A172 (cell line): ENCODE results near the gene PPP2R5E. TPM values are rescaled to one million over a fixed set of nuclear protein-coding genes. Genes with fewer than 3 reads are reported as not detected.
"Not testable (repeated sequence)": the region's sequence is repeated elsewhere in the genome, so short reads cannot be mapped to it uniquely, and the experiment has no call there.

Experiments
- DNase-seq: peaks from one replicate; pipeline ENCODE4 v3.0.0-alpha.2; 2015; ENCODE audit warnings: low spot score
- total RNA-seq: library from RNA; depleted of rRNA; stranded (reverse); fragments of >200 nt; shearing (Covaris generic); gene quantifications from 2 replicates; pipeline ENCODE4 v1.2.3, GENCODE V29; 2014

PPP2R5E gene
- total RNA-seq, 1 experiment from 2014 or later = 12.6 TPM

GRCh38 chr14:63522511-63522910 lies 20.7 kb downstream of the PPP2R5E start:
- not testable (repeated sequence) for DNase-seq

DNA sequence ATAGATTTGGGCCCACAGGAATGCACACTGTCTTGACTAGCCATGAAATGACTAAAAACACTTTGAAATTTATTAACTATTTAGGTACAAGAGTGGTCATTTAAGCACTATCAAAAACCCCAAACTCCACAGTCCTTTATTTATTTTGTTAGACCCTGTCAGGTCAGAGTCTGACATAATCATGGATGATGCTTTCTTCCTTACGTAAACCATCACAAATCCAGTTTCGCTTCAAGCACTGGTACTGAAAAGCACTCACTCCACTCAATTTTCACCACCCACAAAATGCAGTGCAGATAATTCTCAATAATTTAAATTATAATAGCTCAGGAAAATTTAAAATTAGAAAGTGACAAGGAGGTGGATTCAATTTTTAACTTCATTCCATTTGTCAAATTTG lies 25.8 kb downstream of the PPP2R5E start:
- no peak for DNase-seq

DNA sequence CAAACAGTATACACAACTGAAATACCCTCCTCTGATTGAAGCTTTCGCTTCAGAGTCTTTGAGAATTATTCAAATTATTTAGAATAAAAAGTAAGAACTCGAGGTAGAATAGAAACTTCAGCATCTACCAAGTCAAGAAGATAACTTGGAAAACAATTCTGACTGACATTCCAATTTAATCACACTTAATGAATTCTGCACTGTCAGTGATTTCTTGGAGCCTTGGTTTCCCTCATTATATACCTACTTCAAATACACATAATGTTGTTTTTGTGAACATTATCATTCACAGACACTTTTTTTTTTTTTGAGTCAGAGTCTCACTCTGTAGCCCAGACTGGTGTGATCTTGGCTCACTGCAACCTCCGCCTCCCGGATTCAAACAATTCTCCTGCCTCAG lies 27.9 kb downstream of the PPP2R5E start:
- DNase-seq = no peak

DNA sequence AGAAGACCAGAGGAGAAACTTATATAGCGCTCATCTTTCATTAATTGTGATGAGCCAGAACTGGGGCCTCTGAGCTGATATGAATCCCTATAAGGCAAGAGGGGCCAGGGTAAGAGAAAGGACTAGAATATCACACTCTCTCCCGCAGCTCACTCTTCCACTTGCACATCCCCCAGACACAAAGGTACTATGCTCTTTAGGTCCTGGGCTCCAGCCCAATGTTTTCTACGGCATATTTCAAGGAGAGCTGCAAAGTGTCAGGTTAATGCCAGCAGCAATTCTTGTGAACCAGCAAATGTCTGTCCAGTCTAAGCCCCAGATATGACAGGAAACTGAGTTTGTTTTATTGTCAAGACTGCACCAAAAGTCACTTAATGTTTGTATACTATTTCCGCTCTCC lies 29.4 kb downstream of the PPP2R5E start:
- no peak for DNase-seq

GRCh38 chr14:63512861-63513260 lies 30.3 kb downstream of the PPP2R5E start:
- DNase-seq = no peak

GRCh38 chr14:63510538-63510937 lies 32.6 kb downstream of the PPP2R5E start:
- DNase-seq = no peak

DNA sequence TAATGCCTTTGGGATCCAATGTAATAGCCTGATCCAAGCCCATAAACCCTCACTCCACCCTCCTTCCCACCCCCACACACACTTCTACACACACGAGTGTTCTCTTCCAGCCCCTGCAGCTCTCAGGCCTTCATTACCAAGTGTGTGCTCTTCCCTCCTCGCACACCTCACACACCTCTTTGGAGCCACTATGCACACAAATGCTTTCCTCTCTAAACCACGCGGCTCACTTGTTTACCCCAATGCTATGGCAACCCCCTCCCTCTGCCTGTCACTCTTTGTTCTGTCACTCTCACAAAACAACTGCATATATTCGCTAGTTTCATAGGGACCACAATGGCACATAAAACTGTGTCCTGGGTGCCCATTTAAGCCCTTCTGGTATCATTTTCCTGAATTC lies 35.1 kb downstream of the PPP2R5E start:
- no peak for DNase-seq

DNA sequence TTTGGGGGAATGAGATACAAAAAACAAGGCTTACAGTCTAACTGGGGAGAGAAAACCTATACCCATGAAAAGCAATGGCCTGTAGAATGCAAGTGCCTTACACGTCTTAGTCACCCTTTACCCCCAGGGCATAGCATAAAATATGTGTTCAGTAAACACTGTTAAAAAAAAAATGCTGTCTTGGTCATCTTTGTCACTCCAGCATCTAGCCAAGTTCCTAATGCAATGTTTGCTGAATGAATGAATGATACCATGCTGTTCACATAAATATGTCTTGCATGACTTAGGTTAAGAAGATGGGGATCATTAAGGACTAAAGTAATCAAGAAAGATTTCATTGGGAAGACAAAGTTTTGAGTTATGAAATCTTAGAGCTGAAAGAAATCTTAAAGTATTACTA lies 38.5 kb downstream of the PPP2R5E start:
- DNase-seq = no peak

DNA sequence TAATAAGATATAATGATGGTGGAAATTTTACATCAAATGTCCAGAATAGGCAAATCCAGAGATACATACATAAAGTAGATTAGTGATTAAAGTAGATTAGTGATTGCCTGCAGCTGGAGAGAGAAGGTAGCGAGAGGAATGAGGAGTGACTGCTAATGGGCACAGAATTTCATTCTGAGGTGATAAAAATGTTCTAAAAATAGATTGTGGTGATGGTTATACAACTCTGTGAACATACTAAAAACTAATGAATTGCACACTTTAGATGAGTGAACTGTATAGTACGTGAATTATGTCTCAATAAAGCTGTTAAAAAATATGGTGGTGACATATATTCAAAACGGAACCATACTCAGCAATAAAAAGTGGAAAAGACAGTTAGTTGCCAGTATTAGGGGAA lies 41.7 kb downstream of the PPP2R5E start:
- DNase-seq = no peak

DNA sequence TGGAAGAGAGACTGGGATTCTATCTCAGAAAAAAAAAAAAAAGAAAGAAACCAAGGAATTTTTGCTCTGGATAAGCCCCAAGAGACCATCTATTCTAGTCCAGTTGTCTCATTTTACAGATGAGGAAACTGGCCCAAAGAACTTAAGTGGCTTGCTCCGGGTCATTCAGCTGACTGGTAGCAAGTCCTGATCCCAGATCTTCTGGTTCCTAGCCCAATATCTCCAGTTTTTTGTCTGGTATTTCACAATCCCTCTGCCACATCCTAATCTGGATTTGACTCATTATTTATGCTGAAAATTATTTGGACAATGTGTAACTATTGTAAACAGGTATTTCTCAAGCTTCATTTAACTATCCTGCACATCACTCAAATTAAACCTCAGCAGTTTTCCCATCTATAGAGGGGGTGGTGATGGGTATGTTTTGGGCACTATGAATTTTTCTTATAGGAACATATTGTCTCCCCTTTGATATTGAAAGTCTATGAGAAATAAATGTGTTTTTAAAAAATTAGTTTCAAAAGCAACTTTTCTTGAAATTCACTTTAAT lies 43.4 kb downstream of the PPP2R5E start:
- DNase-seq = no peak

GRCh38 chr14:63496837-63497400 lies 46.3 kb downstream of the PPP2R5E start:
- DNase-seq = no peak

GRCh38 chr14:63493246-63493645 lies 49.9 kb downstream of the PPP2R5E start:
- DNase-seq = no peak

DNA sequence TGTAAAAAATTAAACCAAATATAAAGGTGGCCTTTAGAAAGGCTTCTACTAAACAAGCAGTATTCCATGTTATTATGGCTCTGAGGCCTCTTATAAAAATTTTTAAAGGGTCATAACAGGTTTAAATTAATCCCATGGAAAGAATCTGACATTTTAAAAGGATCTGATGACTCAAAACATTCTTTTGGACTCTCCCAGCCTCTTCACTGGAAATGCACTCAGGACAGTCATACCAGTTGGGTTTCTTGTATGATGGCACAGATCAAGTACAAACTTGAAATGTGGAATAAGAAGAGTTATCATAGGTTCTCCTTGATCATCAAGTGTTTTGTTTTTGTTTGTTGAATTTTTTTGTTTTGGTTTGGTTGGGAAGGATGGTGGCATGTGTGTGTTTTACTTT lies 50.8 kb downstream of the PPP2R5E start:
- DNase-seq = peak; percentile 28

GRCh38 chr14:63487724-63488123 lies 55.5 kb downstream of the PPP2R5E start:
- DNase-seq = no peak

GRCh38 chr14:63486738-63487137 lies 56.4 kb downstream of the PPP2R5E start:
- no peak for DNase-seq

DNA sequence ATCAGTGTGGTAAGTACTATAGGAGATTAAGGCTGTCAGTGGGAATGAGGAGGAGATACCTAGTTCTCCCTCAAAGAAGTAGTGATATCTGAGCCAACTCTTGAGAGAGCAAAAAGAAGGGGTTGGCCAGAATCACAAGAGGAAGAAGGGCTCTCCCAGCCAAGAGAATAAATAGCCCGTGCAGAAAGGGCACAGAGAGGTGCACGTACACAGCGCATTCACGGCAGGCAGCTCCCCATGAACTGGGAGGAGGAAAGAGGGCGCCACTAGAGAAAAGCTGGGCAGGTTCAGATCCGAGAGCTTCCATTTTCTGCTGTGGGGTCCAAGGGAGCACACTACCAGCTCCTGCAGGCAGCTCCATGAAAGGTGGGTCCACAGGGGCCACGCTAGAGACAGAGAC lies 59.9 kb downstream of the PPP2R5E start:
- DNase-seq = no peak

- no peak for DNase-seq
These were observed 62.6 kb downstream of the PPP2R5E start for GRCh38 chr14:63480599-63480998.

GRCh38 chr14:63478437-63478852 lies 64.7 kb downstream of the PPP2R5E start:
- DNase-seq = no peak

GRCh38 chr14:63478010-63478409 lies 65.2 kb downstream of the PPP2R5E start:
- DNase-seq = no peak

DNA sequence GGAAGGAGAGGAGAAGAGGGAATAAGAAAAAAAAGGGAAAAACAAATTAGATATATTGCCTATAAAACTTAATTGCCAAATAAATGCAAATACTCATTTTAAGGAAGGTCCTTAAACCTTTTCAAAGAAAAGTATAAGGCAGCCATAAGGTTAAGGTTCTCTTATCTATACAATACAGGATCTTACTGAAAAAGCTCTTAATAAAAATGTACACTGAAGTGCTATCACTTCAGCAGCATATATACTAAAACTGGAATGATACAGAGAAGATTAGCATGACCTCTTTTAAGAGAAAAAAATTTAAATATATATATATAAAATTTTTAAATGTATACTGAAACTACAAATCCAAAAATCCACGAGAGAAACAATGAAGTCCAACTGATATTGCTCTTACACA lies 65.6 kb downstream of the PPP2R5E start:
- no peak for DNase-seq

GRCh38 chr14:63475761-63476160 lies 67.4 kb downstream of the PPP2R5E start:
- DNase-seq = no peak

- DNase-seq = no peak
These were observed 68.3 kb downstream of the PPP2R5E start for GRCh38 chr14:63474844-63475243.

DNA sequence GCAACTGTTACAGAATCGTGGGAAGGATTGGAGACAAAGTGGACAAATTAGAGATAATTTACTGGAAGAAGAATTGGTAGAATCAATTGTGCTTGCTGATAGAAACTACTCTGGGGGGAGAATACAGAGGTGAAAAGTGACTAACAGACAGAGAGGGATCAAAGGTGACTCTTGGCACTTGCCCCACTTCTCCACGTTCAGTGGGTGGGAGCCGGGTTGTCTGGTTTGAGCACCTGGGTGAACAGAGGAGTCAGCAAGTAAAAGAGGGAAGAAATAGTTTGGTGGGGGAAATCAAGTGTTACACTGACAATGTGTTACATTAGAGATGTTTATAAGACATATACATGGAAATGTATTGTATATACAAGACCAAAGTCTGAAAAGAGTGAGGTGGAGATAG lies 69.1 kb downstream of the PPP2R5E start:
- DNase-seq = no peak
